Medulla oblongata (tissue), 1 donor: Measurements from ENCODE around the gene ERG28.

ENCODE experiments used
- DNase-seq: peaks from one replicate; pipeline ENCODE4 v3.0.0-alpha.2; 2015; ENCODE audit errors: extremely low spot score

Gene ERG28

DNA sequence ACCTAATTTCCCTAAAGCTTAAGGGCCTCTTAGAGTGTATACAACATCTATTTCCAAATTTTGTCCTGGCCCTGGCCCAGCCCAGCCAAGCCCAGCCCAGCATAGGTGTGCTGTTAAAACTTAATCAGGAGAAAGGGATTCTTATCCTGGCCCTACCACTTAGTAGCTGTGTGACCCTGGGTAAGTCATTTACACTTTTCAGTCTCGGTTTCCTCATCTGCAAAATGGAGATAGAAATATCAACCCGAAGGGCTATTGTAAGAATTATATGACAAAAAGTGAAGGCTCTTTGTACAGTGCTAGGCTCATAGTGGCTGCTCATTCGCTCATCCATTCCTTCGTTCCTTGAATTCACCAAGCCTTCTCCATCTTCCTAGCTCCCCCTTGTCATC, 442 bp downstream of the ERG28 start:
- DNase-seq, result no peak

DNA sequence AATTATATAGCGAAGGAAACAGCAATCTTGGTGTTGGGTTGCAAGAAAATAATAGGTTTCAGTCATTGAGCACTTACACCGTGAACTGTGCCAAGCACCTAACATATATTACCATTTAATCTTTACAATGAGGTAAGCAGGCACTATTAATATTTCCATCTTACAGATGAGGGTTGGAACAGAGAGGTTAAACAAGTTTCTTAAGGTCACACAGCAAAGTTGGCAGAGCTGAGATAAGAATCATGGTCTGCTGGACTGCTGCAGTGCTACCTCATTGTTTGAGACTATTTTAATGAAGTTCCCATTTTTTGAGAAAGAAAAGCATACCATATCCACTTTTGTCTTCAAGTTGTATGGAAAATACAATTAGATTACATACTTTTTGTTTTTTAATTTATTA, 1.7 kb downstream of the ERG28 start:
- DNase-seq, result no peak

DNA sequence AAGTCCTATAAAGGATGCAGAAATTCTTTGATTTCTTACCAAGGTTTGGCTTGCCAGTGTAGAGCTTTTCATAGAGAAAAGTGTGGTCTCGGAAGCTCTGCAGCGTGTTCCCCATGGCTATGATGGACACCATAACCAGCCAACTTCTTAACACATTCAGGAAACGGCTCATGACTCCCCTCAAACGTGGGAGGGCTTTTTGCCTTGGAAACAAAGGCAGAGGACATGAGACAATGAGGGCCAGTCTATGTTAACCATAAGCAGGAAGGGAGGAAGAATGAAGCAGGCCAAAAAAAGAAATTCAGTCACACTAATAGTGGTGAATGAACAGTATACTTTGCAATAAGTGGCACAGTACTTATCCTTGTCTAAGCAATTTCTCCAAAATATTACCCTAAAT, 3.3 kb downstream of the ERG28 start:
- DNase-seq, result no peak

DNA sequence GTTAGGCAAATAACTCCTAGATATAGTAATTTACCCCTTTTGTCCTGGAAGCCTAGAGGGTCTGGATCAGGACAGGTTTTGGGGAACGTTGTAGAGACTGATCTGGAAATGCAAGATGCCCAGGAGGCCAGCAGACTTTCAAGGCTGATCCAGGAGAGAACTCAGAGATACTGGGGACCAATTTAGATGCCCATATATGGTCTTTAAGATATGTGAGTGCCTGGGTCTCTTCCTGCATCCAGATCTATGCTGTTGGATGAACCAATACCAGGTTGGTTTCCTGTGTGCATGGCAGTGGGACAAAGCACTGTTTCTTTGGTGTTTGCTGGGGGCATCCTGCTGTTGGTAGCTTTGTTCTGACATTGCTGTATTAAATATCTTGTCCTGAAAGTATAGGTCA, 5.4 kb downstream of the ERG28 start:
- no peak for DNase-seq

DNA sequence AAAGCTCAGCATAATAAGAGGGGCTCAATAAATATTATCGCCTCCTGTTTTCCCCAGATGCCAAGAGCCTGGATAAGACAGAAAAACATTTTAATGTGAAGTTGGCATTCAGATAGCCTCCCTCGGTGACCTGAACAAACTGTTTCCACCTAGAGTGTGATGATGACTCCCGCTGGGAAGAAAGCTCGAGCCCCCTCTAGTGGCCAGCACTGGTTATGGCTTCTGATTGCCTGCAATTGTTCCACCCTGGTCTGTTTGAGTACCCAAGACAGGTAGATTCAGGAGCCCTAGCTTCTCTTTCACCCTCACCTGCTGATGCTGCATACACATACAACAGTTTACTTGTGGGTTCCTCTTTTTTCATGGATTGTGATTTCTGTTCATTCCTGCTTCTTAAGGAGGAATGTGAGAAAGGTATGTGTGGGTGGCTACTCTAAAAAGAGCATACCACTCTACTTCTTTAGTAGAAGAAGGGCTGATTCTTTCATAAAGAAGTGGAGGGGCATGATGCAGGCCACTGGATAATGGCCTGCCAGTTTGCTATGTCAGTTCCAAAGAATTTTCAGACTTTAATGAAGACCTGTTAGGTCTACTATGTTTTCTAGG, 6.4 kb downstream of the ERG28 start:
- peak; percentile 89 for DNase-seq

DNA sequence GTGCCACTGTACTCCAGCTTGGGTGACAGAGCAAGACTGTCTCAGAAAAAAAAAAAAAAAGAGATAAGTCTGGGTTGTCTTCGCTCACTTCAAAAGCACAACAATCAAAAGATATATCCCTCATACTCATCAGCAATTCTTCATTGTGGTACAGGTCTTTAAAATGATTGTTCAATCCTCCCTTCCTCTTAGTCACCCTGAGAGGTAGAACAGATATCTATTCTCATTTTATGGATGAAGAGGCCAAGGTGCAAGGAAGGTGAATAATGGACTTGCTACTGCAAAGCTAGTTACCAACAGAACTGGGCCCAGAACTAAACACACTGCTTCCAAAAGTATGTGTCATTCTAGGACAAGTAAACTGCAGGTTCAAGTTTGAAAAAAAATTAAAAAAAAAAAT, 7.1 kb downstream of the ERG28 start:
- DNase-seq, result no peak

DNA sequence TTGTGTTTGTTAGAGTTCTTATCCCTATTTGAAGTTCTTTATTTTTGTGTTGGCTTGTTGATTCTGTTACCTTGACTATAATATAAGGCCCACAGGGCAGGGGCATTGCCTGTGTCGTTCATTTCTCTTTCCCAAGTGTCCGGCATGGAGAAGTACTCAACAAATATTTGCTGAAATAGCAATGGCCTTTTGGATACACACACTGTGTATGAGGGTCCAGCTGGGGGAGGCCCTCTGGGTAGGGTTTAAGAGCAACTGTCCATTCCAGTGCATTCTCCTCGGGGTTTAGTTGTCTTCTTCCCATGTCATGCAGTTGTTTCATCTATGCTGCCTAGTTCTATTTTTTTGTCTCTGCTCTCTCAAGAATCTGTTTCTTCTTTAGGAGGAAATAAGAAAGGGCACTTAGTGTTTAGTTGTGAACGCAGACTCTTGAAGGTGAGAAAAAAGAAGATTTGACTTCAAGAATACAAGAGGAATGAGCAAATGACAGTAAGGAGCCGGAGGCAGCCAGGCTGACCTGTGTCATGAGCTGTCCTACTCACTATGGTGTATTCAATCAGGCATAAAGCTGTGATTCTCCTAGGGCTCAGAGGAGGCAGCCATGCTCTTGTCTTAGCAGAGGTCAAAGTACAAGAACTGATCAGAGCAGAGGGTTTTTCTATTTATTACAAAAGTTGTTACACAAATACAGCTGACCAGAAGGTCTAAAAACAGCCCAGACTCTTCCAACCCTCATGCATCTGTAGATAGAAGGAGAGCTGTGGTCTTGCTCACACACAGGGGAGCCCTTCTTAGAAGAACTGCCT, 10.2 kb downstream of the ERG28 start:
- no peak for DNase-seq

DNA sequence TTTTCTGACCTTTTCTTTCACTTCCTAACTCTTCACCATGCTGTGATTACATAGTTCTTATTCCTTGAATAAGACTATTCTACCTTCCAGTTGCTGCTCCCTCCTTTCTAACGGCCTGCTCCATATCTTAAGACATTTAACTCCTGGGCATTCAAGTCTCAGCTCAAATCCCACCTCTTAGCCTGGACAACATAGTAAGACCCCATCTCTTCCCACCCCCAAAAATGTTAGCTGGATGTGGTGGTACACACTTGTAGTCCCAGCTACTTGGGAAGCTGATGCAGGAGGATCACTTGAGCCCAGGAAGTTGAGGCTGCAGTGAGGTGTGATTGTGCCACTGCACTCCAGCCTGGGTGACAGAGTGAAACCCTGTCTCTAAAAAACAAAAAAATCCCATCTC, 10.9 kb downstream of the ERG28 start:
- no peak for DNase-seq

DNA sequence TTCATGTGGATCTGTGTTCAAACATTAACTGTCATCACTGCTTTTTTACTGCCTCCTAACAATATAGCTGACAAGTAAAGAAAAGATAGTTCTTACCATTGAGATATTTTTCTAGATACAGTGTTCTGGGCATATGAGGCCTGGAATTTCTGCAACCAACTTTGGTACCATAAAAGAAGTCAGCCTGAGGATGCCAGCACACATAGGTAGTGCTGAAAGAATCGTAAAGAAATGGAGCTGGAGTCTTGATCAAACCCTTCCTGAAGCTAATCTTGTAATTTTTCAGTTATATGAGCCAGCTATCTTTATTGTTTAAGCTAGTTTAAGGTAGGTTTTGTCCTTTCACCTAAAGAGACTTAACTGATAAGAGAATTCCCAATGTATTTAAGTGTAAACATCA, 11.3 kb downstream of the ERG28 start:
- DNase-seq, result no peak

DNA sequence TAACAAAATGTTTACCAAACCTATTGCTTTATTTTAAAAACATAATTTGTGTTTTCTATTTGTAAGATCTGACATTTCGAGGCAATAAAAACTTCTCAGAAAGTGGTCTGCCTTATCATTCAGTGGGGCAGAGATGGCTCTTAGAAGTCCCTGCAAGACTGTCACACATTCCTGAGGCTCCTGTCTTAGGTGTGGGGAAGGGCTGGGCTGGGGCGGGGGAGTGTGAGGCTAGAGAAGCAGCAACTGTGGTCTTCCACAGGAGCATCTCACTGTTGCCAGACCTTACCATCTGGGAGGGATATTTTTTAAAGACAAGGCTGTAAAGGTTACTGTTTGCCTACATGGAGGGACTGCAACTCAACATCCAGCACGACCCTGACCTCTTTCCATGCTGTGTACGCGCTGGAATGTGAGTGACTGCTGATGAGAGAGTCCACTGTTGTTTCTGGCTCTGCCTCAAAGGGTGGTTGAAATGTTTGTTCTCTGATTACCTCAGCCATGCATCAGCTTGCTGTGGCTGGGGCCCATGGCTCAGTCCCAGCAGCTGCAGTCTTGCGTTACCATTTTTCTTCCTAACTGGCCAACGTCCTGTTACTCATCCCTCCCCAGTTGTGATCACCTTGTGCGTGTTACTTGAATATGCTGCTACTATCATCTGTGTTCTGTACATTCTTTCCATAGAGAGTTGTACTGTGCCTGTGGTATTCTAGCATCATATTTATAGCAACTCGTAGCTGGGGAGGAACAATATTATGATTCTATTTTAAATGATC, 12.4 kb downstream of the ERG28 start:
- no peak for DNase-seq

DNA sequence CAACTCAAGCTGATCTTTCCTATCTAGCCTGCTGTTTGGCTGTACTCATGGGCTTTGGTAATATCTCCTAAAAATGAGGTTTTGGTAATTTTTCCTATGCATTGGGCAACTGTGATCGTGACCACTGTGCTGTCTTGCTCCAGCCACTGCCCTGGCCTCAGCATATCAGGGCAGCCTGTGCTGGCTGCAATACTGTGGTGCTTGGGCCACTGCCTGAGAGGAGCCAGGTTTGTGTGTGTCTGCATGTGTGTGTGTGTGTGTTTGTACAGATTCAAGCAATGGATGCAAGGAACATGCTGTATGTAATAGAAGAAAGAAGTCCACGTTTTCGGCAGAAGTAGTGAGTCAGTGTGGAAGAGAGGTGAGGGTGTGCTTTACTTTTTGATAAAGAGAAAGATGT, 13.0 kb downstream of the ERG28 start:
- no peak for DNase-seq

DNA sequence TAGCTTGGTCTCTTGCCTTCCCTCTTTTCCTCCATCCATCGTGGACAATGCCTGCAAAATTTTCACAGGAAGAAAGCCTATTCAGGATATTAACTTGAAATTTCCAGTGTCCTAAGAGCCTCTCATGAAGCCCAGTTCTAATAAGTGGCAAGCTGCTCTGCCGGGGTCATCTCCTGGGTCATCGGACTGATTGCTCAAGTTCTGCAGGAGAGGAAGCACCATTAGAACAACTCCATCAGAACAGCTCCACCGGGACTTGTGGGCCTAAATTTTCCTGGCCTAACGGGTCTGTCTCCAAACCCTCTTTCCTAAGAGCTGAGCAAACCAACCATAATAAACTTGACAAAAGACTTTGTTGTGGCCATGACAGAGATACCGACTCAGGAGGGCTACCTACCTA, 13.9 kb downstream of the ERG28 start:
- no peak for DNase-seq

DNA sequence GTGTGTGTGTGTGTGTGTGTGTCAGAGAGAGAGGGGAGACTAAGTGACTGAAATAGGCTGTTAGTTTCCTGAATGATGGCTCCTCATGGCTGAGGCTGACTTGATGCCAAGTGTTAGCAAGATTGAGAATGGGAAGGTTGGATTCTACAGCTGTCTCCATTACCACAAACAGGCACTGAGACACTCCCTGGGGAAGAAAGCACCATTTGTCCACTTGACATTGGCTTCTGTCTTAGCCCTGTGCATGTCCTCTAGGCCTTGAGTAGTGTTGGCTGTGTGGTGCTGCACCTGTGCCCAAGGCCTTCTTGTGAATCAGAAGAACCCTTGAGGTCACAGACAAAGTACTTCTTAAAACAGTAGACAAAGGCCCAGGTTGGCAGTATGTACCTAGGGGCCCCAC, 15.6 kb downstream of the ERG28 start:
- DNase-seq, result no peak

DNA sequence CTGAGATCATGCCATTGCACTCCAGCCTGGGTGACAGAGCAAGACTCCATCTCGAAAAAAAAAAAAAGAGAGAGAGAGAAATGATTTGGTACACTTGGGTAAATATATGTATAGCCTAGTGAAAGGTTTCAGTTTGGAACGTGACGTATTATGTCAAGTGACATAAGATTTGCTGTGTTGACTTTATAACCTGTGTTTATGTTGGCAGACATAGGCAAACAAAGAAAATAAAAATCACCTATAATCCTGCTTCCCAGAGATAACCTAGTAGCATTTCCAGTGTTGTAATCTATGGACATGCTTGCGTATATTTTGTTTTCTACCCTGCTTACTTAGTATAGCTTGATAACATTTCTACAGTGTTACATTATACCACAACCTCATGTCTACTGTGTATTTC, 16.7 kb downstream of the ERG28 start:
- DNase-seq, result no peak

DNA sequence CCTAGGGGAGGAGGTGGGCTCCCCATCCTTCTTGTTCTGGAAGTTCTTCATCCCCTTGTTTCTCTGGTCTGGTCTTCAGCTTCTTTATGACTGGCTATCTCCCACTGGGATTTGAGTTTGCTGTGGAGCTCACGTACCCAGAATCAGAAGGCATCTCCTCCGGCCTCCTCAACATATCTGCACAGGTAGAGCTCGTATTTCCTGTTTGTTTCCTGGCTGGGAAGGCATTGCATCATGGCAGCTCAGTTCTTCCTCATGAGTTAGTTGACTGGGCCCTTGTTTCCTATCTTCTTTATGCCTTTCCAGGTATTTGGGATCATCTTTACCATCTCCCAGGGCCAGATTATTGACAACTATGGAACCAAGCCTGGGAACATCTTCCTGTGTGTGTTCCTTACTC, 19.8 kb downstream of the ERG28 start:
- DNase-seq, result no peak

DNA sequence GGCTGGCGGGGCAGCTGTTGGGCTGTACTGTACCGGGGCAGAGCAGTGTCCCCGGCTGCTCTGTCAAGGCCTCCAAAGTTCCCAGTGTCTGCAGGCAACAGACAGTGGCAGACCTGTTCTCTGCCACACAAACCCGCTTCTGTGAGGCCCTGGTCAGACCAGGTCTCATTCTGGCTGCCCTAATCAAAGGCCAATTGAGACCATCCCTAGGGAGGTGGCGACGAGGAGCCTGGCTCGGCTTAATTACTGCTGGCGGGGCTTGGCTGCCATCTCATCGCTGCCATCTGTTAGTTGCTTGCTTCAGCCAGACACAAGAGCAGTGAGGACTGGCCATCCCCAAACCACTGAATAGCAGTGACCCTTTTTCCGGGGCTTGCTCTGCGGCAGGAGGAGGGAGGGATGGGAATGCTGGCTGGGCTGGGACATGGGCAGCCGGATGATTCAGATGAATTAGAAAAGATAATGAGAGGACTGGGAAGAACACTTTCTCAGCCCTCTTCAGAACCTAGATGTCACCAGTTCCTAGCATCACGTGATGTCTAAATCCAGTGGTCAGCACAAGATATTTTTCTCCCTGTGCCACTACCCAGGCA, 24.5 kb downstream of the ERG28 start:
- peak; percentile 64 for DNase-seq

DNA sequence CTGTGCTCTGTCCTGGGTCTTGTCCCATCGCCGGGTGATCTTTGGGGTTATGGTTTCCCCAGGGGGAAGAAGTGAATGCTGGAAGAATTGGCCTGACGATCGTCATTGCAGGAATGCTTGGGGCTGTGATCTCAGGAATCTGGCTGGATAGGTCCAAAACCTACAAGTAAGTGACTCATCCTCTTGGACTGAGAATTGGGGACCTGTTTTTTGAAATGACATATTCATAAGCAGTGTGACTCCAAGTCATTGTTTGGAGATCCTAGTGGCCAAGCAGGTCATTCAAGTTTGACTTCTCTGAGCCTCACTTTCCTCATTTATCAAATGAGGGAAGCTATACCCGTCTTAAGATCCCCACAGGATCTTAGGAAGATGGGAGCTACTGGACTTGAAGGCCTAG, 25.8 kb downstream of the ERG28 start:
- DNase-seq, result no peak

DNA sequence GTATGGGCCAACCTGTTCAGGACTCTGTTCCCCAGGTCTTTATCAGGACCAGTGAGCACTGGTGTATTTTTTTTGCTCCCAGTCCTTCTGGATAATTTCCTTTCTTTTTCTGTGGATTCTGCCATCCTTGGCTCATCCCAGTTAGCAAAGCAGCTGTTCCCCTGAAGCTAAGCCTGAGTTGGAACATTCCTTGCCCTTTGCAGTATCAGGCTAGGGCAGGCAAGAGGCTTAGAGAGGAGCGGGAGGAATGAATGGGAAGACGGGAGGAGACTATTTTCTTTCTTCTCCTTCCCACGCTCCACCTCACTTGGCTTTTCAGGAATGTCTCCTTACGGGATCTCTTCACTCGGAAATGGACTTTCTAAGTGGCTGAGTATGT, 29.2 kb downstream of the ERG28 start:
- DNase-seq, result no peak

DNA sequence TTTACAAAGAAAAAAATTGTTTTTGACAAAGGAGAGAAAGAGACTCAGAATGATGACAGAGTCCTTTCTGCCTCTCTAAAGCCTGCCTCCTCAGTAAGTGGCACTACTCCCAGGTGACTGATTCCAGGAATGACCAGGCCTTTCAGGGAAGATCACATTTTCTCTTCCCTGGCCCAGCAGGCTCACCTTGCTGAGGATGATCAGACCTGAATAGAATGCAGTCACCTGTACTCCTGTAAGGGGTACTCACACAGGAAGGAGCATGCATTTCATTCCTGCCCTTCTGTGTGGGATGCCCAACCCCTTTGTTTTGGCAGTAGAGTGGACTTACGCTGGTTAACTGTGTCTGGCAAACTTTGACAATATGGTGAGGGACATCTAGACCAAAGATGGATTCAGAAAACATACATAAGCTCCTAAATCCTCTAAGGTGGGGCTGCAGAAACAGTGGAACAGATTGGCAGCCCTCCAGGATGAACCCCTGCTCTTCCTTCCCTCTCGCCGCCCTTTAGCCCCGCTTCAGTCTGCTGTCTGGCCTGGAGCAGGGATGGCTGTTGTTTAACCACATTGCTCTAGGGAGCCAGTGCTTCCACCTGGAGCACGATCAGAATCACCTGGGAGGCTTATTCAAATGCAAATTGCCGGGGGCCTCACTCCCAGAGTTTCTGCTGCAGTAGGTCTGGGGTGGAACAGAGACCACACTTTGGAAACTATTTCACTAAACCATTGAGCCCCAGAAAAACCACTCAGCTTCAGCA, 29.8 kb downstream of the ERG28 start:
- DNase-seq, result no peak

DNA sequence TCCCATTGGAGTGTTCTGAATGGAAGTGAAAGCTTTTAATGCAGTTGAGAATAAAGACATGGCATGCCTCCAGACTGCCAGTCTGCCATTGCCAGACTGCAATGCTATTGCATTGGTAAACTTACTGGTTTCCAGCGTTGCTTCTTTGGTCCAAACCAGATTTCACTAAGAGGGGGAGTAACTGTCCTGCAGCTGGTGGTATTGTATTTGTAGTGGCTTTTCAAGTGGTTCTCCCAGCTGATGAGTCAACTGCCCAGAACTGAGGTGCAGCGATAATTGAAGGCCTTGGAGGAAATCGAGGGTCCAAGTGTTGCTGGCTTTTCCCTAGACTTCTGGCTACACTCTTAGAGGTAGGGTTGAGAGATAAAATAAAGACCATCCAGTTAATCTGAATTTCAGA, 31.9 kb downstream of the ERG28 start:
- DNase-seq, result no peak

DNA sequence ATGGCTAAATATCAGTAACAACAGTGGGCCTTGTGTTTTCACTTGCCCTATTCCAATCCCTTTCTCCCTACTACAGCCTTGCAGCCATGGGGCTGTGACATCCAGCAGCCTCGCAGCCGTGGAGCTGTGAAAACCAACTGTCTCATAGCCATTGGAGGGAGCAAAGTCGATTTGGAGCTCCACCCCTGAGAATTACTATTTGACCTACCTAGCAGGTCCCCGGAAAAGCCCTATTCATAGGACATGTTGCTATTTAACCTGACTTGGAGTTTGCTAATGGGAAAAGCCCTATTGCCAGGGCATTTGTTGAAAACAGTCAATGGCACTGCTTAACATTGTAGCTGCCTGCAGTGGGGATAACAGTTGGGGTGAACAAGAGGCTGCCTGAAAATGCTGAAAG, 33.3 kb downstream of the ERG28 start:
- DNase-seq, result no peak

DNA sequence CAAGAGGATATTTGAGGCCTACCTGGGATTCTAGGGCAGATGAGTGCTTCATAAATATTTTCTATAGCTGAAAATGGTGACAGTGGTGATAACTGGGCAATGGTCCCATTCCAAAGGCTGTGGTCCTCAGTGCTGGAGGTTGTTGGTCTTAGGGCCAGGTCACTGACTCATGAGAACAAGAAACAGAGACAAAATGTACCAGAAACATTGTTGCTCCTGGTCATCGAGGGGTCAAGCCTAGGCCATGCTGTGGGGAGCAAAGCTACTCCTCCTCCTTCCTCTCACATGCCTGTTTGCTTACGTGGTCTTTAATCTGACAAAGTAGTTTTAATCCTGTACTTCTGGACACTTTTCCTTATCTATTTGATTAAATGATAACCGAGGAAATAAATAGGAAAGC, 33.8 kb downstream of the ERG28 start:
- DNase-seq, result no peak
